Neuronal stem cell (in vitro differentiated cells): ENCODE results near the gene PRDM11.

Experiments used
- DNase-seq: peaks from one replicate; pipeline ENCODE4 v3.0.0-alpha.2; 2013; ENCODE audit warnings: low spot score
- H2AFZ ChIP-seq: one replicate; pipeline ENCODE4 v1.6.1; 2013; ENCODE audit warnings: mild to moderate bottlenecking, low read length, inconsistent platforms
- H2AK5ac ChIP-seq: 2 replicates; pipeline ENCODE4 v1.6.1; 2013; ENCODE audit warnings: low read depth, mild to moderate bottlenecking, inconsistent platforms, low read length, moderate library complexity, mixed read lengths
- H2BK120ac ChIP-seq: 2 replicates; pipeline ENCODE4 v1.6.1; 2013; ENCODE audit warnings: low read depth, mild to moderate bottlenecking, inconsistent platforms, low read length, moderate library complexity, mixed read lengths
- H2BK12ac ChIP-seq: one replicate; pipeline ENCODE4 v1.6.1; 2013; ENCODE audit warnings: low read length, inconsistent platforms
- H2BK15ac ChIP-seq: 2 replicates; pipeline ENCODE4 v1.6.1; 2013; ENCODE audit warnings: mild to moderate bottlenecking, low read length, inconsistent platforms, mixed read lengths
- H2BK5ac ChIP-seq: one replicate; pipeline ENCODE4 v1.6.1; 2013; ENCODE audit warnings: inconsistent platforms, mild to moderate bottlenecking, low read length, moderate library complexity
- H3K14ac ChIP-seq: one replicate; pipeline ENCODE4 v1.6.1; 2013; ENCODE audit warnings: low read length, inconsistent platforms
- H3K18ac ChIP-seq: 2 replicates; pipeline ENCODE4 v1.6.1; 2013; ENCODE audit warnings: low read length, inconsistent platforms
- H3K23ac ChIP-seq: 2 replicates; pipeline ENCODE4 v1.6.1; 2013; ENCODE audit warnings: low read depth, mild to moderate bottlenecking, mixed read lengths, low read length, inconsistent platforms; ENCODE audit not compliant: poor library complexity
- H3K27ac ChIP-seq: replicated peaks from 3 replicates; pipeline ENCODE4 v1.5.1; 2013; ENCODE audit warnings: low read length, inconsistent platforms
- H3K27me3 ChIP-seq, 3 experiments: 2 replicates each; pipeline ENCODE4 v1.6.1; 2013; ENCODE audit warnings: low read length in 3 of 3, mild to moderate bottlenecking in 2 of 3, inconsistent platforms in 1 of 3, low read depth in 1 of 3, mixed read lengths in 1 of 3, moderate library complexity in 1 of 3; ENCODE audit not compliant: control insufficient read depth in 3 of 3, insufficient read depth in 3 of 3
- H3K36me3 ChIP-seq, 2 donors: replicated peaks in 1 of 2; 2 replicates each; pipeline ENCODE4 v1.6.1; 2013; ENCODE audit warnings: low read length in 2 of 2; ENCODE audit not compliant: control insufficient read depth in 2 of 2, insufficient read depth in 2 of 2
- H3K4ac ChIP-seq: 2 replicates; pipeline ENCODE4 v1.6.1; 2013; ENCODE audit warnings: inconsistent platforms, mild to moderate bottlenecking, low read length, moderate library complexity
- H3K4me1 ChIP-seq, 2 donors: 1 replicate in 1 of 2; 2 replicates in 1 of 2; pipeline ENCODE4 v1.6.1; 2013; ENCODE audit warnings: low read length in 2 of 2, low read depth in 1 of 2; ENCODE audit not compliant: control insufficient read depth in 2 of 2, insufficient read depth in 1 of 2
- H3K4me2 ChIP-seq: one replicate; pipeline ENCODE4 v1.6.1; 2013; ENCODE audit warnings: mild to moderate bottlenecking, low read length, inconsistent platforms; ENCODE audit not compliant: insufficient read depth, poor library complexity, severe bottlenecking
- H3K4me3 ChIP-seq, 2 donors: 2 replicates each; pipeline ENCODE4 v1.5.1; 2013; ENCODE audit warnings: low read length in 2 of 2, mild to moderate bottlenecking in 2 of 2, inconsistent platforms in 1 of 2, moderate library complexity in 1 of 2
- H3K79me1 ChIP-seq: one replicate; pipeline ENCODE4 v1.6.1; 2013; ENCODE audit warnings: low read depth, mild to moderate bottlenecking, inconsistent platforms, low read length, moderate library complexity
- H3K9ac ChIP-seq: one replicate; pipeline ENCODE4 v1.6.1; 2013; ENCODE audit warnings: mild to moderate bottlenecking, low read depth, low read length, inconsistent platforms; ENCODE audit not compliant: poor library complexity
- H3K9me3 ChIP-seq, 2 donors: replicated peaks in 1 of 2; 2 replicates each; pipeline versions ENCODE3 to v1.6.1; 2013; ENCODE audit warnings: low read length in 2 of 2, mild to moderate bottlenecking in 2 of 2, inconsistent platforms in 1 of 2, low read depth in 1 of 2, mixed read lengths in 1 of 2, moderate library complexity in 1 of 2; ENCODE audit not compliant: control insufficient read depth in 2 of 2, insufficient read depth in 1 of 2
- H4K8ac ChIP-seq: one replicate; pipeline ENCODE4 v1.6.1; 2013; ENCODE audit warnings: low read depth, mild to moderate bottlenecking, inconsistent platforms, low read length, moderate library complexity
- H4K91ac ChIP-seq: one replicate; pipeline ENCODE4 v1.6.1; 2013; ENCODE audit warnings: low read length, low read depth, mild to moderate bottlenecking, inconsistent platforms; ENCODE audit not compliant: poor library complexity
- WGBS, 2 donors: extraction: QIAGEN DNeasy Blood & Tissue Kit; methylation state at CpG; one replicate each; pipeline ENCODE4 v1.1.7; 2013; ENCODE audit warnings: missing lambda C conversion rate in 2 of 2, mixed read lengths in 1 of 2; ENCODE audit not compliant: insufficient read length in 2 of 2, insufficient replicate concordance in 1 of 2; ENCODE audit errors: extremely low coverage in 2 of 2; 5-methylcytosine and 5-hydroxymethylcytosine counted together

Gene PRDM11

DNA sequence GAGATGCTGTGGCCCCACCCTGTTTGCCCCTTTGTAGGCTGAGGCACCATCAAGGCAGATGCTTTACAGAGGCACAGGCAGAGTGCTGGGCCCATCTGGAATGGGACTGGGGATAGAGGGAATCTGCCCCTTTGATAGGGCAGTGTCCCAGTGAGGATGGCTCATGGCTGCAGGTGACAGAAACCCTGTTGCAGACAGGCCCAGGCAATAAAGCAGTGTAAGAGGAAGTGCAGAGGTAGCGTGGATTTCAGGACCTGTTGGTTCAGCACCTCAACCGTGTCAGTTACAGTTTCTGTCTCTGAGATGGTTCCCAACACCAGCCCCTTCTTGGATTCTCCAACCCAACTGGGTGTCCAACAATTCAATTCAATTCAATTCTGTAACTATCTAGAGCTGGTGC, 25.1 kb downstream of the PRDM11 start:
- no peak overlapping the region for H3K18ac ChIP-seq
- no peaks in the 10 kb centered on the region for H3K9me3 ChIP-seq
- no peak overlapping the region for H3K14ac ChIP-seq
- H3K27ac ChIP-seq: no peak overlapping the region
- no peak overlapping the region for H3K4ac ChIP-seq
- H3K79me1 ChIP-seq: no peaks in the 10 kb centered on the region
- no peak overlapping the region for H3K23ac ChIP-seq
- H3K4me3 ChIP-seq: no peak overlapping the region
- H3K4me1 ChIP-seq: peaks cover 0 to 2% of the 10 kb centered on the region in 2 donors
- no peak overlapping the region for H2BK12ac ChIP-seq
- H2AFZ ChIP-seq: no peak overlapping the region
- H3K9ac ChIP-seq: no peak overlapping the region
- WGBS, 2 donors: no CpG with 5 or more reads among the region's 2 CpGs
- no peak overlapping the region for H3K4me2 ChIP-seq
- no peak overlapping the region for H2AK5ac ChIP-seq
- DNase-seq: no peak
- no peak overlapping the region for H4K91ac ChIP-seq
- H4K8ac ChIP-seq: no peak overlapping the region
- no peaks in the 10 kb centered on the region for H3K27me3 ChIP-seq
- no peak overlapping the region for H2BK120ac ChIP-seq
- no peak overlapping the region for H2BK5ac ChIP-seq
- no peaks in the 10 kb centered on the region for H3K36me3 ChIP-seq
- H2BK15ac ChIP-seq: no peak overlapping the region

DNA sequence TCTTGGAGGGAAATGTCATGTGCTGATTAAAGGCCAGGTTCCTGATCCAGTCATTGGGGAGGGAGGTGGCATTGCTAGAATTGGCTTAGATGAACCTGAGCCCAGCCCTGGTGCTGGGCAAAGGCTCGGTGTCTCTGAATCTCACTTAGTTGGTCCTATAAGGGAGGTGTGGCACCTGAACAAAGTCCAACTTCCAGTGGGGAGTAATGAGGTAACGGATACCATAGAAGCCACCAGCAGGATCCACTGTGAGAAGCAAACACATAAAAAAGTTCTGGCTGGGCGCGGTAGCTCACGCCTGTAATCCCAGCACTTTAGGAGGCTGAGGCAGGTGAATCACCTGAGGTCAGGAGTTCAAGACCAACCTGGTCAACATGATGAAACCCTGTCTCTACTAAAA, 26.6 kb downstream of the PRDM11 start:
- no peak overlapping the region for H2BK120ac ChIP-seq
- H2BK15ac ChIP-seq: no peak overlapping the region
- no peak overlapping the region for H3K18ac ChIP-seq
- H3K27ac ChIP-seq: no peak overlapping the region
- no peak overlapping the region for H4K8ac ChIP-seq
- DNase-seq: no peak
- no peak overlapping the region for H3K14ac ChIP-seq
- peaks cover under 1% of the 10 kb centered on the region for H3K79me1 ChIP-seq
- WGBS, 2 donors: no CpG with 5 or more reads among the region's 5 CpGs
- H2BK12ac ChIP-seq: no peak overlapping the region
- no peak overlapping the region for H2AK5ac ChIP-seq
- peaks cover 0 to 2% of the 10 kb centered on the region in 2 donors for H3K4me1 ChIP-seq
- H4K91ac ChIP-seq: no peak overlapping the region
- no peak overlapping the region for H2AFZ ChIP-seq
- H3K9me3 ChIP-seq: no peaks in the 10 kb centered on the region
- H3K4me3 ChIP-seq: no peak overlapping the region
- no peak overlapping the region for H3K4ac ChIP-seq
- no peak overlapping the region for H3K4me2 ChIP-seq
- no peaks in the 10 kb centered on the region for H3K27me3 ChIP-seq
- no peak overlapping the region for H2BK5ac ChIP-seq
- H3K23ac ChIP-seq: no peak overlapping the region
- no peaks in the 10 kb centered on the region for H3K36me3 ChIP-seq
- H3K9ac ChIP-seq: no peak overlapping the region

DNA sequence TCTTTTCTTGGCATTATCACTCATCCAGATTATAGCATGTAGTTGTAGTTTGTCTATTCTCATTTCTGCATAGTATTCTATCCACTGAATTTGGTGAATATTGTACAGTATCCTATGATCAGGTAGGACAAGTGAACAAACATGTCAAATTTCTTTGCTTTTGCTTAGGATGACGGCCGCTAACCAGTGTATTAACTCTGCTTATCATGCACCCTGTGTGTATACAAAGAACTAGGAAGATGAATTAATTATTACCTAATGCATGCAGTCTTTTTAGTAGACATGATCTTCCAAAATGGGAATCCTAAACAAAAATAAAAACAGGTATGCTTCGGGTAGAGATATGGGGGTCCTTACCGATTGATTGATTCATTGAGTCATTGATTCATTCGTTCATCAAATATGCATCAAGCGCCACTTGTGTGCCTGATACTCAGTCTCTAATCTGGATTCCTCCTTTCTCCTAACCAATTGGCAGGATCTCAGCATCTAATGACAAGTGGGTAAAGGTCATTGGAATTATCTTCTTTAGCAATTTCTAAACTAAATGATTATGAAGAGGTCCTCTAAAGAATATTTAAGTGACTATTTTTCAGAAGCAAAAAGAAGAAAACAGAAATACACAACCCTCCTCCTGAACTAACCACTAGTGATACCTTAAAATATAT, 27.9 kb downstream of the PRDM11 start:
- Histone ChIP-seq H3K14ac (no peak overlapping the region), H3K36me3 (no peaks in the 10 kb centered on the region), H3K27me3 (no peaks in the 10 kb centered on the region), H3K27ac (no peak overlapping the region), H2AK5ac (no peak overlapping the region), H3K23ac (no peak overlapping the region), H2BK15ac (no peak overlapping the region), H3K9me3 (no peaks in the 10 kb centered on the region), H4K91ac (no peak overlapping the region), H2BK120ac (no peak overlapping the region), H2BK5ac (no peak overlapping the region), H3K4me1 (peaks cover 0 to 2% of the 10 kb centered on the region in 2 donors), H4K8ac (no peak overlapping the region), H3K79me1 (peaks cover 3% of the 10 kb centered on the region), H2AFZ (no peak overlapping the region), H3K9ac (no peak overlapping the region), H3K4me2 (no peak overlapping the region), H3K4ac (no peak overlapping the region), H3K4me3 (no peak overlapping the region), H2BK12ac (no peak overlapping the region), H3K18ac (no peak overlapping the region)
- no peak for DNase-seq
- WGBS, 2 donors: no CpG with 5 or more reads among the region's 6 CpGs

DNA sequence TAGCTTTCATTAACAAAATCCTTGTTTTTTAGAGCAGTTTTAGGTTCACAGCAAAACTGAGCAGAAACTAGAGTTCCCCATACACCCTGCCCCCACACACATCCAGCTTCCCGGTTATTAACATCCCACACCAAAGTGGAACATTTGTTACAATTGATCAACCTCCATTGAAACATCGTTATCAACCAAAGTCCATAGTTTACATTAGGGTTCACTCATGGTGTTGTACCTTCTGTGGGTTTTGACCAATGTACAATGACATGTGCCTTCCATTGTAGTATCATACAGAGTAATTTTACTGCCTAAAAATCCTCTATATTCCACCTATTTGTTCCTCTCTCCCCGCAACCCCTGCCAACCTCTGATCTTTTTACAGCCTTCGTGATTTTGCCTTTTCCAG, 28.5 kb downstream of the PRDM11 start:
- no peak overlapping the region for H4K91ac ChIP-seq
- no peak overlapping the region for H3K18ac ChIP-seq
- no peak overlapping the region for H2BK5ac ChIP-seq
- H2BK12ac ChIP-seq: no peak overlapping the region
- H3K9me3 ChIP-seq: no peaks in the 10 kb centered on the region
- no peak overlapping the region for H3K4me2 ChIP-seq
- H3K9ac ChIP-seq: no peak overlapping the region
- WGBS, 2 donors: no CpG with 5 or more reads among the region's 4 CpGs
- no peak overlapping the region for H4K8ac ChIP-seq
- no peaks in the 10 kb centered on the region for H3K36me3 ChIP-seq
- peaks cover 0 to 3% of the 10 kb centered on the region in 2 donors for H3K4me1 ChIP-seq
- no peak overlapping the region for H2AFZ ChIP-seq
- H3K27me3 ChIP-seq: no peaks in the 10 kb centered on the region
- no peak overlapping the region for H2BK120ac ChIP-seq
- no peak overlapping the region for H3K14ac ChIP-seq
- no peak overlapping the region for H3K23ac ChIP-seq
- no peak overlapping the region for H3K27ac ChIP-seq
- H2BK15ac ChIP-seq: no peak overlapping the region
- H3K4me3 ChIP-seq: no peak overlapping the region
- H3K4ac ChIP-seq: no peak overlapping the region
- no peak overlapping the region for H2AK5ac ChIP-seq
- peaks cover 6% of the 10 kb centered on the region for H3K79me1 ChIP-seq
- DNase-seq: no peak
